Bronchial epithelial cell (primary cell): ENCODE results near the gene TMEM270. TPM values are rescaled to one million over a fixed set of nuclear protein-coding genes. Genes with fewer than 3 reads are reported as not detected.
A peak's percentile ranks its signal among the peaks of the same experiment; 100 is the strongest.

Experiments used
- DNase-seq: peaks from one replicate; pipeline ENCODE4 v3.0.0-alpha.2; 2010; ENCODE audit warnings: low read depth
- FAIRE-seq: peaks from 2 replicates; lab custom pipeline; 2011; peaks lifted over from hg19 to GRCh38; lab: Jason Lieb, UNC
- H3K27me3 ChIP-seq: 2 replicates; pipeline ENCODE4 v1.5.1; 2011; ENCODE audit warnings: low read length; ENCODE audit not compliant: control insufficient read depth, insufficient read depth
- H3K36me3 ChIP-seq: 2 replicates; pipeline ENCODE4 v1.5.1; 2011; ENCODE audit warnings: low read length; ENCODE audit not compliant: control insufficient read depth, insufficient read depth
- H3K4me3 ChIP-seq: 2 replicates; pipeline ENCODE4 v1.5.1; 2011; ENCODE audit warnings: mild to moderate bottlenecking, low read depth, low read length, control low read depth
- total RNA-seq: library from RNA; depleted of rRNA; stranded (reverse); fragments of >200 nt; gene quantifications from 2 replicates; pipeline ENCODE4 v1.2.1, GENCODE V29; 2014
- TF ChIP-seq, protein P1 (sequence below): IDR thresholded peaks from 2 replicates; pipeline ENCODE4 v1.5.1; 2011; ENCODE audit warnings: mild to moderate bottlenecking, moderate library complexity, low read length, control low read depth, inconsistent platforms; ENCODE audit not compliant: insufficient read depth, severe bottlenecking

TMEM270 gene
- total RNA-seq, 1 donor from 2014 or later: not detected

DNA sequence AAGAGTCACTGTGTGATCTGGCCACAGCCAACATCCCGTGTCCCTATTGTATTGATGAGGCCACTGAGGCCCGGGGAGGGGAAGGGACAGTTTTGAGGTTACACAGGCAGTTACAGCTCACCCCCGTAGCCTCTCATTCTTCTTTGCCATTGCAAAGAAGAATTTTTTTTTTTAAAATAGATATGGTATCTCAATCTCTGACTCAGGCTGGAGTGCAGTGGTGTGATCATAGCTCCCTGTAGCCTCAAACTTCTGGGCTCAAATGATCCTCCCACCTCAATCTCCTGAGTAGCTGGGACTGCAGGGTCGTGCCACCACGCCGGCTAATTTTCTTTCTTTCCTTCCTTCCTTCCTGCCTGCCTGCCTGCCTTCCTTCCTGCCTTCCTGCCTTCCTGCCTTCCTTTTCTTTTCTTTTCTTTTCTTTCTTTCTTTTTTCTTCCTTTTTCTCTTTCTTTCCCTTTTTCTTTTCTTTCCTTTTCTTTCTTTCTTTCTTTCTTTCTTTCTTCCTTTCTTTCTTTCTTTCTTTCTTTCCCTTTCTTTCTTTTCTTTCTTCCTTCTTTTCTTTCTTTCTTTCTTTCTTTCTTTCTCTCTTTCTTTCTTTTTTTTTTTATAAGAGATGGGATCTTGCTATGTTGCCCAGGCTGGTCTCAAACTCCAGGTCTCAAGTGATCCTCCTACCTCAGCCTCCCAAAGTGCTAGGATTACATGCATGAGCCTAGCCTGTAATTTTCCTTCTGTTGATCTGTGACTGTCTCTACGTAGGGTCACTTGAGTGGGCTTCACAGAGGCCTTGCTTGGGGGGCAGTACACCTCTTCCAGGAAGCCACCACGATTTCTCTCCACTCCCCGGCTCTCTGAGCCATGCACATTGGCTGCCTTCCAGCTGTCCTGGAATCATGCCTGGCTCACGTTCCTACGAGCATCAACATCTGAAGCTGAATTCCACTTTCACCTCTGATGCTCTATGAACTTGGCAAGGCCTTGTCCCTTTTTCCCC lies 31.3 kb downstream of the TMEM270 start:
- FAIRE-seq (no peak), DNase-seq (no peak)
- Histone ChIP-seq H3K27me3 (peaks cover 3% of the 10 kb centered on the region), H3K36me3 (no peaks in the 10 kb centered on the region), H3K4me3 (no peak overlapping the region)
- TF ChIP-seq, protein P1, sequence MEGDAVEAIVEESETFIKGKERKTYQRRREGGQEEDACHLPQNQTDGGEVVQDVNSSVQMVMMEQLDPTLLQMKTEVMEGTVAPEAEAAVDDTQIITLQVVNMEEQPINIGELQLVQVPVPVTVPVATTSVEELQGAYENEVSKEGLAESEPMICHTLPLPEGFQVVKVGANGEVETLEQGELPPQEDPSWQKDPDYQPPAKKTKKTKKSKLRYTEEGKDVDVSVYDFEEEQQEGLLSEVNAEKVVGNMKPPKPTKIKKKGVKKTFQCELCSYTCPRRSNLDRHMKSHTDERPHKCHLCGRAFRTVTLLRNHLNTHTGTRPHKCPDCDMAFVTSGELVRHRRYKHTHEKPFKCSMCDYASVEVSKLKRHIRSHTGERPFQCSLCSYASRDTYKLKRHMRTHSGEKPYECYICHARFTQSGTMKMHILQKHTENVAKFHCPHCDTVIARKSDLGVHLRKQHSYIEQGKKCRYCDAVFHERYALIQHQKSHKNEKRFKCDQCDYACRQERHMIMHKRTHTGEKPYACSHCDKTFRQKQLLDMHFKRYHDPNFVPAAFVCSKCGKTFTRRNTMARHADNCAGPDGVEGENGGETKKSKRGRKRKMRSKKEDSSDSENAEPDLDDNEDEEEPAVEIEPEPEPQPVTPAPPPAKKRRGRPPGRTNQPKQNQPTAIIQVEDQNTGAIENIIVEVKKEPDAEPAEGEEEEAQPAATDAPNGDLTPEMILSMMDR: no peak

DNA sequence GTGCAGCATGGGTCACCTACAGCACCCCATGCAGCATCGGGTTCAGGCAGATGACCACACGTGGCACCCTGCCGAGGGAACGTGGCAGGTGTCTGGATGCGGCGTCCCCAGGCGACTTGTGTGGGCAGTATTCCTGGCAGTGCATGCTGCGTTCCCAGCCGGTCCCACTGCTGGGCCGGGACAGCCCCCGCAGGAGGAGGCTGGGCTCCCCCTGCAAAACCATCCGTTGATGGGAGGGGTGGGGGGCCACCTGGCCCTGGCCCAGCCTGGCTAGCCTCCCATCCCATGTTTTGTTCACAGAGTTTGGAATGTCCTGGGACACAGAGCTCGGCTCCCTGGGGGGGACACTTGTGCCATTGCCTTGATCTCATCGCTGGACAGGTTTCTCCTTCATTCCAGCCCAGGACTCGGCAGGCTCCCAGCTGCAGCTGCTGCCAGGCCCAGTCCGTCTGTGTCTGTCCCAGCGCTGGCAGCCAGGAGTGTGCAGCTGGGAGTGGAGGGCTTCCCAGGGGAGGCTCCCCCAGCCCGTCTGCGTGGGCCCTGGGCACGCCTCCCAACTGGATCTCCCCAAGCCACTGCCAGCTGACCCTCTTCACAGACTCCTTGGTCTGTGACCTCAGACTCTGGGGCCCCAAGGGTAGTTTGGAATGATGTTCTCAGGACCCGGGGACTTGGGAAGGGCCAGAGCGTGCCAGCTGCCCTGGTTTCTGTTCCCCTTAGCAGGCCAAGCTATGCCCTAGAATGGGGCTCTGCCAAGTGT lies 32.6 kb downstream of the TMEM270 start:
- DNase-seq (no peak), FAIRE-seq (no peak)
- H3K27me3 ChIP-seq: no peaks in the 10 kb centered on the region
- TF ChIP-seq, protein P1: no peak
- no peak overlapping the region for H3K4me3 ChIP-seq
- H3K36me3 ChIP-seq: no peaks in the 10 kb centered on the region

DNA sequence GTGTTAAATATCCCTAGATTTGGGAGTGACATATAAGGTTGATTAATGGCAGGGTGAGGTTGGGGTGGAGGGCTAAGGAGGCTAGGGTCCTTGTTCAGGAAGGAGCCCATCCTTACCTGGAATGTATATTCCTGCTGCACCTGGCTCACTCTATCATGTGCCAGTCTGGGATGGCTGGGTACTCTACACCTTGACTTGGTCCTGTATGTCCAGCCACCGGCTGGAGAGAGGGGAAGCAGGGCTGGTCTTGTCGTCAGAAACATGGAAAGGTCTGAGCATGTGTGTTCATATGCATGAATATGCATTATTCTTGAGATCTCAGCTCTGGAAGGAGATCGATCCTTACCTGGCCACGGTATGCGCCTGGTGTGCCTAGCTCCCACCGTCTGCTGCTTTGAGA lies 33.2 kb downstream of the TMEM270 start:
- TF ChIP-seq, protein P1: no peak
- DNase-seq (no peak), FAIRE-seq (no peak)
- H3K4me3 ChIP-seq: no peak overlapping the region
- H3K36me3 ChIP-seq: no peaks in the 10 kb centered on the region
- no peaks in the 10 kb centered on the region for H3K27me3 ChIP-seq

- no peak overlapping the region for H3K4me3 ChIP-seq
- TF ChIP-seq, protein P1: no peak
- no peaks in the 10 kb centered on the region for H3K36me3 ChIP-seq
- FAIRE-seq (no peak), DNase-seq (peak; percentile 8)
- no peaks in the 10 kb centered on the region for H3K27me3 ChIP-seq
Measured at GRCh38 chr7:73894733-73895551, 34.0 kb downstream of the TMEM270 start.

DNA sequence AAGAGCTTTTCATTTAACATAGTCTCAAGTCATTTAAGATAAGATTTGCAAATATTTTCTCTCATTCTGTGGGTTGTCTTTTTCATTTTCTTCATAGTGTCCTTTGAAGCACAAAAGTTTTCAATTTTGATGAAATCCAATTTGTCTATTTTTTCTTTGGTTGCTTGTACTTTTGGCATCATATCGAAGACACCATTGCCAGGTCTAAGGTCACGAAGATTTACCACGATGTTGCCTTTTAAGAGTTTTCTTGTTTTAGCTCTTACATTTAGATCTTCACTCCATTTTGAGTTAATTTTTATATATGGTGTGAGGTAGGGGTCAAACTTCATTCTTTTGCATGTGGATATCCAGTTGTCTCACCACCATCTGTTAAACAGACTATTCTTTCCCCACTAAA lies 34.7 kb downstream of the TMEM270 start:
- FAIRE-seq: no peak

More for the DNA sequence above, 34.7 kb downstream of the TMEM270 start:
- no peak for DNase-seq
- Histone ChIP-seq H3K36me3 (no peaks in the 10 kb centered on the region), H3K27me3 (no peaks in the 10 kb centered on the region), H3K4me3 (no peak overlapping the region)
- TF ChIP-seq, protein P1: no peak
